KMS-11 (cell line): ENCODE results near the gene NOS1.

Experiments
- H2AFZ ChIP-seq: fragments of 200-600 bp; sonication (generic); 2 replicates; pipeline ENCODE4 v1.6.1; 2016; ENCODE audit warnings: antibody characterized with exemption, mixed run types, low read depth
- H3K27ac ChIP-seq: fragments of 200-600 bp; sonication (generic); 2 replicates; pipeline ENCODE4 v1.6.1; 2016; ENCODE audit warnings: mild to moderate bottlenecking, mixed run types
- H3K27me3 ChIP-seq: fragments of 200-600 bp; sonication (generic); 2 replicates; pipeline ENCODE4 v1.6.1; 2017; ENCODE audit warnings: mild to moderate bottlenecking, low read depth, mixed run types, moderate library complexity; ENCODE audit not compliant: insufficient read depth
- H3K36me3 ChIP-seq: fragments of 200-600 bp; sonication (generic); 2 replicates; pipeline ENCODE4 v1.6.1; 2017; ENCODE audit warnings: mild to moderate bottlenecking, mixed run types; ENCODE audit not compliant: insufficient read depth
- H3K4me1 ChIP-seq: fragments of 200-600 bp; sonication (generic); 2 replicates; pipeline ENCODE4 v1.6.1; 2016; ENCODE audit warnings: mild to moderate bottlenecking, low read depth, mixed run types; ENCODE audit not compliant: poor library complexity, severe bottlenecking
- H3K4me2 ChIP-seq: fragments of 200-600 bp; sonication (generic); 2 replicates; pipeline ENCODE4 v1.7.0; 2016; ENCODE audit warnings: mild to moderate bottlenecking, mixed run types
- H3K4me3 ChIP-seq: fragments of 200-600 bp; sonication (generic); IDR thresholded peaks from 2 replicates; pipeline ENCODE4 v1.6.1; 2017; ENCODE audit warnings: low read depth, low read length, mixed read lengths; ENCODE audit not compliant: insufficient read depth
- H3K79me2 ChIP-seq: fragments of 200-600 bp; sonication (generic); 2 replicates; pipeline ENCODE4 v1.6.1; 2016; ENCODE audit warnings: low read depth, mixed run types; ENCODE audit not compliant: insufficient read depth
- H3K9ac ChIP-seq: fragments of 200-600 bp; sonication (generic); 2 replicates; pipeline ENCODE4 v1.6.1; 2016; ENCODE audit warnings: mild to moderate bottlenecking, mixed run types
- H4K20me1 ChIP-seq: fragments of 200-600 bp; sonication (generic); 2 replicates; pipeline ENCODE4 v1.6.1; 2016; ENCODE audit warnings: mild to moderate bottlenecking, mixed run types; ENCODE audit not compliant: insufficient read depth
- CTCF ChIP-seq: fragments of 200-600 bp; sonication (generic); conservative IDR thresholded peaks from 2 replicates; pipeline ENCODE4 v1.6.1; 2017; ENCODE audit warnings: low read depth, mild to moderate bottlenecking, antibody characterized with exemption, low read length, moderate library complexity, mixed read lengths

The NOS1 gene

GRCh38 chr12:117292688-117293087 lies 68.7 kb downstream of the NOS1 start:
- Histone ChIP-seq H3K9ac (no peak overlapping the region), H4K20me1 (no peaks in the 10 kb centered on the region), H3K4me3 (no peak overlapping the region), H3K4me2 (no peak overlapping the region), H3K36me3 (no peaks in the 10 kb centered on the region), H3K27ac (no peak overlapping the region), H3K79me2 (no peaks in the 10 kb centered on the region), H3K27me3 (no peaks in the 10 kb centered on the region), H3K4me1 (no peaks in the 10 kb centered on the region), H2AFZ (no peak overlapping the region)
- no peak for TF ChIP-seq CTCF

- Histone ChIP-seq H3K27me3 (no peaks in the 10 kb centered on the region), H3K79me2 (no peaks in the 10 kb centered on the region), H3K4me3 (no peak overlapping the region), H3K27ac (no peak overlapping the region), H3K36me3 (no peaks in the 10 kb centered on the region), H3K4me2 (no peak overlapping the region), H3K9ac (no peak overlapping the region), H3K4me1 (no peaks in the 10 kb centered on the region), H2AFZ (no peak overlapping the region), H4K20me1 (no peaks in the 10 kb centered on the region)
- no peak for TF ChIP-seq CTCF
These were observed 77.3 kb downstream of the NOS1 start for GRCh38 chr12:117284140-117284539.

DNA sequence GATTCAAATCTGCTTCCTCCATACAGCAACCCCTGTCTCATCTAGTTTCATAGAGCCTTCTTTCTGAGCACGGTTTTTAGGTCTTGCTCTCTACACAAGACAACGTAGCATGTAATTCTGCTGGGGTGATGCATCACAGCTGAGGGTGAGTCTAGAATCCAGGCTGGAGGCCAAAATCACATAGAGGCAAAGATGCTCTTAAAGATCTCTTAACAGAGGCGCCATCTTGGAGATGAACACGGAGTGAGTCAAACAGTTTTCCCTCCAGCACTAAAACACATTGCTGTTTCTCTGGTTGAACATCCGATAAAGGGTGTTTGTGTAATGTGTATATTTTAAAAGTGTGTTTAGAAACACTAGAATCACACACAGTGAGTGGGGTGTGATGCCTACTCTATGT lies 78.9 kb downstream of the NOS1 start:
- TF ChIP-seq CTCF = no peak
- H3K79me2 ChIP-seq = no peaks in the 10 kb centered on the region
- no peaks in the 10 kb centered on the region for H4K20me1 ChIP-seq
- no peaks in the 10 kb centered on the region for H3K27me3 ChIP-seq
- H3K36me3 ChIP-seq = no peaks in the 10 kb centered on the region
- H3K27ac ChIP-seq = no peak overlapping the region
- no peaks in the 10 kb centered on the region for H3K4me1 ChIP-seq
- no peak overlapping the region for H3K4me3 ChIP-seq
- no peak overlapping the region for H3K9ac ChIP-seq
- H2AFZ ChIP-seq = no peak overlapping the region
- no peak overlapping the region for H3K4me2 ChIP-seq

- no peak for TF ChIP-seq CTCF
- no peak overlapping the region for H3K4me2 ChIP-seq
These were observed 81.3 kb downstream of the NOS1 start for GRCh38 chr12:117280019-117280680.

More at GRCh38 chr12:117280019-117280680, 81.3 kb downstream of the NOS1 start:
- no peak overlapping the region for H3K4me3 ChIP-seq
- no peak overlapping the region for H3K9ac ChIP-seq
- no peaks in the 10 kb centered on the region for H4K20me1 ChIP-seq
- H2AFZ ChIP-seq = no peak overlapping the region
- no peaks in the 10 kb centered on the region for H3K4me1 ChIP-seq
- no peaks in the 10 kb centered on the region for H3K27me3 ChIP-seq
- no peaks in the 10 kb centered on the region for H3K79me2 ChIP-seq
- H3K27ac ChIP-seq = no peak overlapping the region
- H3K36me3 ChIP-seq = no peaks in the 10 kb centered on the region
